ENCODE data around the gene SRPK1.

DNA sequence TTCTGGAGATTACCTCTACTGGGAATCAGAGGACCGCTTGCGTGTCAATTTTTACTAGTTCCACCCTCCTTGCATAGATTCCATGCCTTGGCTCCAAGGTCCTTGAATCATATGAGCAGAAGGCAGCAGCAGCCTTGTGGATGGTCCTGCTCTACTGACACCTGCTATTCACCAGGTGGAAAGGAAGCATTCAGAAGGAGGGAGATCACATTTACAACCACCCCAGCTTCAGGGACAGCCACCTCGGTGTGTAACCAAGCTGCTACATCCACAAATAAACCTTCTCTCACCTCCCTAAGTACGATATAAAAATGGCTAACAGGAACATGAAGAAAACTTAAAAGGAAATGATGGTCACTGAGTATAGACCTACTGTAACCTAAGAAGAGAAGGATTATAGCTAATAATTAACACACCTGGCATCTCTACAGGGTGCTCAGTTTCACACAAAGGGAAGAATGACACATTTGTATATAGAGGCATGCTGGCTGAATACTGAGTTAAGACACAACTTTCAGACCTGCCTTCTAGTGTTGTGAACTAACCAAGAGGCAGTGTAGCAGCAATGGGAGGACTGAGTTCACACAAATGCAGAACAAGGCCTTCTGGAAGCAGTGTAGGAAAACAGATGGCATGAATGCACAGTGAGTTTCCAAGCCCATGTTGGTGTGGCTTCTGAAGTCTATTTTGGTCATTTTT lies 46.3 kb upstream of the SRPK1 start:
- TF ChIP-seq, protein P1, sequence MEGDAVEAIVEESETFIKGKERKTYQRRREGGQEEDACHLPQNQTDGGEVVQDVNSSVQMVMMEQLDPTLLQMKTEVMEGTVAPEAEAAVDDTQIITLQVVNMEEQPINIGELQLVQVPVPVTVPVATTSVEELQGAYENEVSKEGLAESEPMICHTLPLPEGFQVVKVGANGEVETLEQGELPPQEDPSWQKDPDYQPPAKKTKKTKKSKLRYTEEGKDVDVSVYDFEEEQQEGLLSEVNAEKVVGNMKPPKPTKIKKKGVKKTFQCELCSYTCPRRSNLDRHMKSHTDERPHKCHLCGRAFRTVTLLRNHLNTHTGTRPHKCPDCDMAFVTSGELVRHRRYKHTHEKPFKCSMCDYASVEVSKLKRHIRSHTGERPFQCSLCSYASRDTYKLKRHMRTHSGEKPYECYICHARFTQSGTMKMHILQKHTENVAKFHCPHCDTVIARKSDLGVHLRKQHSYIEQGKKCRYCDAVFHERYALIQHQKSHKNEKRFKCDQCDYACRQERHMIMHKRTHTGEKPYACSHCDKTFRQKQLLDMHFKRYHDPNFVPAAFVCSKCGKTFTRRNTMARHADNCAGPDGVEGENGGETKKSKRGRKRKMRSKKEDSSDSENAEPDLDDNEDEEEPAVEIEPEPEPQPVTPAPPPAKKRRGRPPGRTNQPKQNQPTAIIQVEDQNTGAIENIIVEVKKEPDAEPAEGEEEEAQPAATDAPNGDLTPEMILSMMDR (IDR thresholded peaks at IDR 0.05 in 4 of 5, conservative IDR thresholded peaks at IDR 0.05 in 1 of 5) = no peak
- no peak for TF ChIP-seq POLR2A (IDR thresholded peaks at IDR 0.05)

Measured in gastrocnemius medialis (tissue), 4 donors.